Measurements from ENCODE around the gene LMOD2. TPM values are rescaled to one million over a fixed set of nuclear protein-coding genes. Genes with fewer than 3 reads are reported as not detected.

LMOD2 gene
- total RNA-seq, 1 experiment from 2014 or later: not detected

- H3K36me3 Mint-ChIP-seq (ENCODE audit: insufficient read depth, unreplicated experiment): peaks cover 39% of the 10 kb centered on the region
- H3K27ac Mint-ChIP-seq (ENCODE audit: low read depth, unreplicated experiment): no peak overlapping the region
- H3K4me1 Mint-ChIP-seq (ENCODE audit: insufficient read depth, unreplicated experiment): peaks cover 3% of the 10 kb centered on the region
- TF ChIP-seq CTCF (IDR thresholded peaks at IDR 0.05; ENCODE audit: unreplicated experiment): no peak
- CTCF ChIA-PET: interaction anchor here (1.4 to 3.0 kb wide), 3 partner anchors 44 to 191 kb away, joined by 4 to 16 read pairs (median 11); no protein-coding TSS in a partner anchor
- intact Hi-C loops (cut with micrococcal nuclease): loop anchor here (5.0 to 10.0 kb wide), 2 partner anchors 117 to 186 kb away; no protein-coding TSS in a partner anchor
- POLR2A ChIA-PET: no interaction called here
- DNase-seq (ENCODE audit: unreplicated experiment): no peak
- no peak overlapping the region for H3K4me3 Mint-ChIP-seq (ENCODE audit: unreplicated experiment)
- H3K9me3 Mint-ChIP-seq (ENCODE audit: unreplicated experiment): no peaks in the 10 kb centered on the region
- no peaks in the 10 kb centered on the region for H3K27me3 Mint-ChIP-seq (ENCODE audit: insufficient read depth, unreplicated experiment)
- no TSS peak for BruUV-seq (replicated peaks)
Measured at GRCh38 chr7:123680580-123680979, 24.9 kb downstream of the LMOD2 start.

- no peak for TF ChIP-seq CTCF (IDR thresholded peaks at IDR 0.05; ENCODE audit: unreplicated experiment)
- no peak for DNase-seq (ENCODE audit: unreplicated experiment)
- no TSS peak for BruUV-seq (replicated peaks)
- Mint-ChIP-seq H3K27me3 (ENCODE audit: insufficient read depth, unreplicated experiment) (no peaks in the 10 kb centered on the region), H3K27ac (ENCODE audit: low read depth, unreplicated experiment) (no peak overlapping the region), H3K4me3 (ENCODE audit: unreplicated experiment) (no peak overlapping the region), H3K4me1 (ENCODE audit: insufficient read depth, unreplicated experiment) (no peaks in the 10 kb centered on the region), H3K9me3 (ENCODE audit: unreplicated experiment) (no peaks in the 10 kb centered on the region), H3K36me3 (ENCODE audit: insufficient read depth, unreplicated experiment) (peaks cover 44% of the 10 kb centered on the region)
- intact Hi-C loops (cut with micrococcal nuclease): loop anchor here (5.0 to 10.0 kb wide), 2 partner anchors 116 to 187 kb away; no protein-coding TSS in a partner anchor
- ChIA-PET POLR2A (interaction anchor here (1.7 to 1.8 kb wide), 2 partner anchors 64 to 116 kb away, joined by 4 to 5 read pairs; no protein-coding TSS in a partner anchor), CTCF (interaction anchor here (0.6 to 3.0 kb wide), 8 partner anchors 10 to 190 kb away, joined by 3 to 16 read pairs (median 8); no protein-coding TSS in a partner anchor)
Measured at GRCh38 chr7:123681561-123681960, 25.9 kb downstream of the LMOD2 start.

- no peak overlapping the region for H3K4me3 Mint-ChIP-seq (ENCODE audit: unreplicated experiment)
- no TSS peak for BruUV-seq (replicated peaks)
- ChIA-PET POLR2A (interaction anchor here (0.6 to 1.8 kb wide), 5 partner anchors 32 to 125 kb away, joined by 4 to 5 read pairs (median 4); partner anchors contain the start of gene WASL), CTCF (interaction anchor here (0.6 to 3.0 kb wide), 11 partner anchors 9 to 206 kb away, joined by 3 to 16 read pairs (median 4); partner anchors contain the start of genes LMOD2 and WASL)
- no peaks in the 10 kb centered on the region for H3K9me3 Mint-ChIP-seq (ENCODE audit: unreplicated experiment)
- intact Hi-C loops (cut with micrococcal nuclease): loop anchor here (1.0 to 10.0 kb wide), 4 partner anchors 48 to 188 kb away; no protein-coding TSS in a partner anchor
- DNase-seq (ENCODE audit: unreplicated experiment): peak; percentile 58
- H3K27me3 Mint-ChIP-seq (ENCODE audit: insufficient read depth, unreplicated experiment): no peaks in the 10 kb centered on the region
- TF ChIP-seq CTCF (IDR thresholded peaks at IDR 0.05; ENCODE audit: unreplicated experiment): peak; percentile 46
- no peak overlapping the region for H3K27ac Mint-ChIP-seq (ENCODE audit: low read depth, unreplicated experiment)
- H3K36me3 Mint-ChIP-seq (ENCODE audit: insufficient read depth, unreplicated experiment): peaks cover 49% of the 10 kb centered on the region
- H3K4me1 Mint-ChIP-seq (ENCODE audit: insufficient read depth, unreplicated experiment): no peaks in the 10 kb centered on the region
Measured at GRCh38 chr7:123682690-123683089, 27.0 kb downstream of the LMOD2 start.

- CTCF ChIA-PET: interaction anchor here (1.3 to 1.8 kb wide), 3 partner anchors 14 to 110 kb away, joined by 3 to 9 read pairs (median 3); no protein-coding TSS in a partner anchor
- Mint-ChIP-seq H3K27ac (ENCODE audit: low read depth, unreplicated experiment) (no peak overlapping the region), H3K4me1 (ENCODE audit: insufficient read depth, unreplicated experiment) (no peaks in the 10 kb centered on the region), H3K9me3 (ENCODE audit: unreplicated experiment) (no peaks in the 10 kb centered on the region), H3K27me3 (ENCODE audit: insufficient read depth, unreplicated experiment) (no peaks in the 10 kb centered on the region), H3K36me3 (ENCODE audit: insufficient read depth, unreplicated experiment) (peaks cover 69% of the 10 kb centered on the region), H3K4me3 (ENCODE audit: unreplicated experiment) (no peak overlapping the region)
- POLR2A ChIA-PET: no interaction called here
- no peak for TF ChIP-seq CTCF (IDR thresholded peaks at IDR 0.05; ENCODE audit: unreplicated experiment)
- intact Hi-C loops (cut with micrococcal nuclease): loop anchor here (10.0 kb wide), 1 partner anchor 192 kb away; no protein-coding TSS in a partner anchor
- no peak for DNase-seq (ENCODE audit: unreplicated experiment)
- no TSS peak for BruUV-seq (replicated peaks)
Measured at GRCh38 chr7:123687161-123687560, 31.5 kb downstream of the LMOD2 start.

All from MCF 10A (cell line).